Stimulated activated naive CD4-positive, alpha-beta T cell (primary cell): ENCODE data around the gene SCD.
A peak's percentile ranks its signal among the peaks of the same experiment; 100 is the strongest.

ENCODE experiments used
- DNase-seq, 6 experiments: peaks; one replicate each; lab custom pipeline; 2025; lab: John Stamatoyannopoulos, UW

Gene SCD

GRCh38 chr10:100340948-100341847 lies 5.8 kb upstream of the SCD start:
- no peak for DNase-seq

- DNase-seq: peak in 5 of 6 experiments; percentile 18 to 28 (median 25)
These were observed 4.9 kb upstream of the SCD start for GRCh38 chr10:100341953-100342626.

DNA sequence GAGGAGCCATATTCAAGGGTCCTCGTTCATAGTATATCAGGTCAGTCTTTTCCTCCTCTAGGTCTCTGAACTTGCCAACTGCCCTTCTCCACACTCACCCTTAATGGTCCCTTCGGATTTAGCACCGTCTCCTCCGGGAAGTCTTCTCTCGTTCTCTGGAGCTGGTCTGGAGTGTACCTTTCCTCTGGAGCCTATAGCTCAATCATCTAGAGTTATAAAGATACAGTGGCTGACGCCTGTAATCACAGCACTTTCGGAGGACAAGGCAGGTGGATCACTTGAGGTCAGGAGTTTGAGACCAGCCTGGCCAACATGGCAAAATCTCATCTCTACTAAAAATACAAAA lies 4.4 kb upstream of the SCD start:
- DNase-seq: no peak

DNA sequence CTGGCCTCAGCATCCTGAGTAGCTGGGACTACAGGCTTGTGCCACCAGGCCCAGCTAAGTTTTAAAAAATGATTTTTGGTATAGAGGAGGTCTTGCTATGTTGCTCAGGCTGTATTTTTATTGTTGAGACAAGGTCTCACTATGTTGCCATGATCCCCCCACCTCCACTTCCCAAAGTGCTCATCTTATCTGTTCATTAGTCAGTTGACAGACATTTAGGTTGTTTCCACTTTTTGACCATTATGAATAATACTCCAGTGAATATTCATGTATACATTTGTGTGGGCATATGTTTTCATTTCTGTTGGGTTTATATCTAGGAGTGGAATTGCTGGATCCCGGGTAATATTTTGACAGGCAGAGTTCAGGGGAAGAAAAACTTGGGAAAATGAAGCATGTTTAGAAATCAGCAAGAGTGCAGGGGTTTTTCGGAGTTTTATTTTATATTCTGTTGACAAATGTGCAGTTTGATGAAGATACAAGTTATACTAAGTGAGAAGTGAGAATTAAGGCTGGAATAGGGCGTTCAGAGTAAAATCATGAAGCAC lies 2.7 kb upstream of the SCD start:
- DNase-seq: no peak

GRCh38 chr10:100345570-100346330 lies 1.3 kb upstream of the SCD start:
- no peak for DNase-seq

GRCh38 chr10:100346351-100346764 lies 675 bp upstream of the SCD start:
- DNase-seq: peak in 4 of 6 experiments; percentile 25 to 49 (median 28)

GRCh38 chr10:100347568-100348195 lies 649 bp downstream of the SCD start:
- DNase-seq: peak in 1 of 6 experiments; percentile 2

- DNase-seq: no peak
These were observed 1.4 kb downstream of the SCD start for GRCh38 chr10:100348389-100348927.

DNA sequence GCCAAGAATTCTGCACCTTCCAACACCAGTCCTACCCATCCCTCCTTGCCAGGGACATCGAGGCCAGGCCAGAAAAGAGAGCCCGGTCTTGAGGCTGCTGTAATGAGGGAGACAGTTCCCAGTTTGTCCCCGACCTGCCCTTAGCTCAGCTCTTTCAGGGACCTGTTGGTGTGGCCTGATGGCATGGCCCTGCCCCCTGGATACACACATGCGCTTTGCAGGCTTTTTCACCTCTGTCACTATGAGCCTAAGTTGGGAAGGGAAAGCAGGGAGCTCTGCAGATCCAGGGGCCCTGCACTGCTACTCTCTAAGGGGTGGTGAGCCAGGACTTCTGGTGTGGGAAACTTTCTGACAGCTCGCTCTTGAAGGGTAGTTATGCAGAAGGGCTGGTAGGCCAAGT lies 2.1 kb downstream of the SCD start:
- DNase-seq: no peak

DNA sequence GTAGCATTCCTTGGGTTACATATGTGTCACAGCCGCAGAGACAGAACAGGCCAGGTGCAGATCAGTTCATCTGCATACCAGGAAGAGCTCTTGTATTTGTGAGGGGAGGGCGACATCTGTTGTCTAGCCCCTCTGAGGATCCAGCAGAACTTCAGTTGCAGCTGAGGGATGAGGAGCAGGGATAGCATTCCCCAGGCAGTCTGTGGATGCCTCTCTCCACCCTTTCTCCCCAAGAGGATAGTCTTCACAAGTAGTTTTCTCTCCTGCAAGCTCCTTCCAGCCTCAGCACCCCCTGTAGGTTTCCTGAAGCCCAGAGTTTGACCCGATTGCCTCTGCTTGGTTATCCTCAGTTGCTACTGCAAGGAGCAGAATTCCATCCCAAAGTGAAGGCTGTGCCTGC lies 2.6 kb downstream of the SCD start:
- no peak for DNase-seq

- no peak for DNase-seq
These were observed 4.0 kb downstream of the SCD start for GRCh38 chr10:100350914-100351485.

- DNase-seq: no peak
These were observed 6.9 kb downstream of the SCD start for GRCh38 chr10:100353770-100354485.

- no peak for DNase-seq
These were observed 8.1 kb downstream of the SCD start for GRCh38 chr10:100355086-100355485.

GRCh38 chr10:100356067-100357017 lies 9.3 kb downstream of the SCD start:
- DNase-seq: no peak

- DNase-seq: no peak
These were observed 10.2 kb downstream of the SCD start for GRCh38 chr10:100357059-100357858.

- DNase-seq: no peak
These were observed 12.0 kb downstream of the SCD start for GRCh38 chr10:100359030-100359432.

DNA sequence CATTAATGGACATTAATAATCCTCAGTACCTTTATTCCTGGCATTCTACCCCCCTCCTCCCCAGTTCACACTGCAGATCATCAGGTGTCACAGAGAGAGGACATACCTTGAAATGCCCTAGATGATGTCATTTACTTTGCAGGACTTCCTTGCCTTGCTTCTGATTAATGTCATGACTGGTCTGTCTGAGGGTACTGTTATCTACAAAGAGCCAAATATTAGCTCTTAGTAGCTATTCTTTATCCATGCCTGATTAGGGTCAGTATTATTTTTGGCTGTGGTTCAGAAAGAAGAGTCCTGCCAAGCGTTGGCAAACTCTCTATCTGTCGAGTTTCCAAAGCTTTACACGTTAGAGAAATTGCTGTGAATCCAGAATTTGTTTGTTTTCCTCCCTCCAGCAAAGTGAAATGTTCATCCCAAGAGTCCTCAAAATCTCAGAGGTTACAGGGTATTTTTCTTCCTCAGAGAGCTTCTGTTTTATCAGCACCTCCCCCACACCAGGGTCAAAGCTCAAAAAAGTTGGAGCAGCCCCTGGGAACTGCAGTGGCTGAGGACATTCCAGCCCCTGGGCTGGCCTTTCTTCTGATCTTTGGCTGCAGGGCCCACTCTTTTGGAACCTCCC lies 12.6 kb downstream of the SCD start:
- DNase-seq: no peak

DNA sequence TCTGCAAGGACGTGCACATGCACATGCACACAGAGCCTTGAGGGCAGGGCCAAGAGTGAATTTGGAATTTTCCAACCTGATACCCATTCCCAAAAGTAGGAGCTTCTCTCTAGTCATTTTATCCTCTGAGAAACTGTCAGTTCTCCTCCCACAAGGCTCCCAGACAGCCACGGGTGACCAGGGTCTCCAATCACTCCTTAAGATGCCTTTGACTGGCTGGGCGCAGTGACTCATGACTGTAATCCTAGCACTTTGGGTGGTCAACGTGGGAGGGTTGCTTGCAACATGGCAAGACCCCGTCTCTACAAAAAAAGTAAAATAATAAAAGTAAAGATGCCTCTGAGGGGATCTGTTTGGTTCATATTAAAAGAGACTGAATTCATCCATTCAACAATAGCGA lies 13.2 kb downstream of the SCD start:
- no peak for DNase-seq
